Ecto neural progenitor cell (in vitro differentiated cells): ENCODE results near the gene MSL3B.

Experiments
- DNase-seq: peaks from one replicate; pipeline ENCODE4 v3.0.0-alpha.2; 2018; ENCODE audit warnings: low spot score

The MSL3B gene

GRCh38 chr2:233817361-233817911 is 50.8 kb downstream of the MSL3B start:
- no peak for DNase-seq

GRCh38 chr2:233816771-233817170 is 51.4 kb downstream of the MSL3B start:
- no peak for DNase-seq

GRCh38 chr2:233816334-233816733 is 51.9 kb downstream of the MSL3B start:
- no peak for DNase-seq

- no peak for DNase-seq
Measured at GRCh38 chr2:233815861-233816260, 52.3 kb downstream of the MSL3B start.
